HG03442 (cell line): Measurements from ENCODE around the gene IFIT3.
"Not testable (repeated sequence)": the region's sequence is repeated elsewhere in the genome, so short reads cannot be mapped to it uniquely, and the experiment has no call there.

ENCODE experiments used
- ATAC-seq: cut with Tn5 transposase; IDR thresholded peaks from one replicate; pipeline ENCODE4 v1.9.1; 2021; ENCODE audit warnings: mild to moderate bottlenecking, moderate library complexity; ENCODE audit not compliant: unreplicated experiment

The IFIT3 gene

GRCh38 chr10:89327803-89328441 lies at the start of gene IFIT3:
IFIT3 (plus strand) TSS chr10:89327997; CDS start chr10:89328074, 77 bp downstream.
- ATAC-seq: no peak

GRCh38 chr10:89278034-89278535 lies 49.7 kb upstream of the IFIT3 start:
- ATAC-seq: no peak

- ATAC-seq: no peak
Observed at GRCh38 chr10:89278900-89279392, 48.9 kb upstream of the IFIT3 start.

- no peak for ATAC-seq
Observed at GRCh38 chr10:89279421-89279869, 48.4 kb upstream of the IFIT3 start.

- ATAC-seq: no peak
Observed at GRCh38 chr10:89280508-89280907, 47.3 kb upstream of the IFIT3 start.

- no peak for ATAC-seq
Observed at GRCh38 chr10:89281606-89282395, 46.0 kb upstream of the IFIT3 start.

- no peak for ATAC-seq
Observed at GRCh38 chr10:89283025-89283935, 44.5 kb upstream of the IFIT3 start.

- ATAC-seq: no peak
Observed at GRCh38 chr10:89283936-89284475, 43.8 kb upstream of the IFIT3 start.

- ATAC-seq: not testable (repeated sequence)
Observed at GRCh38 chr10:89284711-89285110, 43.1 kb upstream of the IFIT3 start.

- not testable (repeated sequence) for ATAC-seq
Observed at GRCh38 chr10:89285303-89285702, 42.5 kb upstream of the IFIT3 start.

- no peak for ATAC-seq
Observed at GRCh38 chr10:89294721-89295239, 33.0 kb upstream of the IFIT3 start.

GRCh38 chr10:89295597-89295996 lies 32.2 kb upstream of the IFIT3 start:
- no peak for ATAC-seq

- ATAC-seq: no peak
Observed at GRCh38 chr10:89296220-89296648, 31.6 kb upstream of the IFIT3 start.

GRCh38 chr10:89297356-89297755 lies 30.4 kb upstream of the IFIT3 start:
- ATAC-seq: no peak

- ATAC-seq: no peak
Observed at GRCh38 chr10:89297791-89298190, 30.0 kb upstream of the IFIT3 start.

GRCh38 chr10:89299031-89299430 lies 28.8 kb upstream of the IFIT3 start:
- ATAC-seq: no peak

- no peak for ATAC-seq
Observed at GRCh38 chr10:89301232-89301631, 26.6 kb upstream of the IFIT3 start.

GRCh38 chr10:89301721-89302445 lies 25.9 kb upstream of the IFIT3 start, which contains the start of gene IFIT2:
IFIT2 (plus strand) TSS chr10:89302046; CDS start chr10:89302124, 78 bp downstream.
- ATAC-seq: peak; percentile 58

GRCh38 chr10:89302625-89303024 lies 25.2 kb upstream of the IFIT3 start:
- ATAC-seq: no peak
